ENCODE data around the gene WDR37.

DNA sequence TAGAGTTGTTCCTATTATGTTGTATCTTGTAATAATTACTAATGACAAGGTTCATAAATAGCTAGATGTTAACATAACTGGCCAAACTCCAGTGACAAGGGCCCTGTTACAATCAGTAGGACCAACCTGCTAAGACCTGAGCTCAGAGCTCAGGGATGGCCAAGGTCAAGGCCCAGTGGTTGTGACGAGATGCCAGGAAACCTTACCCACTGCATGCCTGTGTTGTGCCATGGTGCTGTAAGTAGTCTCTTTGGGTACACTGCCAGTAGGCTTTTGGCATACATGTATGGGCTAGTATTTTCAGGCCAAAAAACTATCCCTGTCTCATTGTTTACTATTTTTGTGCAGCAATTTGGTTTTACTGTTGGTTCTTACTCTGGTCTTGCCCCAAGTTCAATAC is 22.6 kb upstream of the WDR37 start:
- TF ChIP-seq, protein P1, sequence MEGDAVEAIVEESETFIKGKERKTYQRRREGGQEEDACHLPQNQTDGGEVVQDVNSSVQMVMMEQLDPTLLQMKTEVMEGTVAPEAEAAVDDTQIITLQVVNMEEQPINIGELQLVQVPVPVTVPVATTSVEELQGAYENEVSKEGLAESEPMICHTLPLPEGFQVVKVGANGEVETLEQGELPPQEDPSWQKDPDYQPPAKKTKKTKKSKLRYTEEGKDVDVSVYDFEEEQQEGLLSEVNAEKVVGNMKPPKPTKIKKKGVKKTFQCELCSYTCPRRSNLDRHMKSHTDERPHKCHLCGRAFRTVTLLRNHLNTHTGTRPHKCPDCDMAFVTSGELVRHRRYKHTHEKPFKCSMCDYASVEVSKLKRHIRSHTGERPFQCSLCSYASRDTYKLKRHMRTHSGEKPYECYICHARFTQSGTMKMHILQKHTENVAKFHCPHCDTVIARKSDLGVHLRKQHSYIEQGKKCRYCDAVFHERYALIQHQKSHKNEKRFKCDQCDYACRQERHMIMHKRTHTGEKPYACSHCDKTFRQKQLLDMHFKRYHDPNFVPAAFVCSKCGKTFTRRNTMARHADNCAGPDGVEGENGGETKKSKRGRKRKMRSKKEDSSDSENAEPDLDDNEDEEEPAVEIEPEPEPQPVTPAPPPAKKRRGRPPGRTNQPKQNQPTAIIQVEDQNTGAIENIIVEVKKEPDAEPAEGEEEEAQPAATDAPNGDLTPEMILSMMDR (tag by site-specific recombination; IDR thresholded peaks at IDR 0.05) = no peak
- no peak for TF ChIP-seq EGR2 (tag by site-specific recombination; IDR thresholded peaks at IDR 0.05; ENCODE audit: low read depth)

Measured in HEK293 (cell line).